Heart left ventricle (tissue), 16 donors: ENCODE data around the gene KCNIP3. TPM values are rescaled to one million over a fixed set of nuclear protein-coding genes. Genes with fewer than 3 reads are reported as not detected.

ENCODE experiments used
- ATAC-seq, 4 donors: fragments of 200-7000 bp; cut with Tn5 transposase; one replicate each; pipeline ENCODE4 v1.9.1; 2020 to 2022; ENCODE audit warnings: moderate library complexity in 4 of 4, mild to moderate bottlenecking in 3 of 4, moderate number of reproducible peaks in 1 of 4
- DNase-seq, 5 donors: peaks; one replicate each; pipeline ENCODE4 v3.0.0-alpha.2; 2020
- H3K27ac ChIP-seq, 12 donors: fragments of 200-600 bp; sonication (generic) in 4 of 12; one replicate each; pipeline versions ENCODE4 v1.5.0 to v1.8.0; 2016 to 2022; ENCODE audit warnings: mild to moderate bottlenecking in 2 of 12
- H3K27me3 ChIP-seq, 9 donors: fragments of 200-600 bp; sonication (generic) in 2 of 9; one replicate each; pipeline versions ENCODE4 v1.5.1 to v1.8.0; 2016 to 2022; ENCODE audit warnings: mild to moderate bottlenecking in 3 of 9
- H3K36me3 ChIP-seq, 9 donors: fragments of 200-600 bp; sonication (generic) in 2 of 9; one replicate each; pipeline versions ENCODE4 v1.5.0 to v1.8.0; 2018 to 2022; ENCODE audit warnings: mild to moderate bottlenecking in 2 of 9
- H3K4me1 ChIP-seq, 12 donors: fragments of 200-600 bp; sonication (generic) in 4 of 12; one replicate each; pipeline versions ENCODE4 v1.5.0 to v1.8.0; 2016 to 2022; ENCODE audit warnings: mild to moderate bottlenecking in 3 of 12
- H3K4me3 ChIP-seq, 12 donors: fragments of 200-600 bp; sonication (generic) in 4 of 12; one replicate each; pipeline versions ENCODE4 v1.5.0 to v1.8.0; 2017 to 2022; ENCODE audit warnings: mild to moderate bottlenecking in 9 of 12, moderate library complexity in 4 of 12
- H3K9me3 ChIP-seq, 12 donors: fragments of 200-600 bp; sonication (generic) in 4 of 12; one replicate each; pipeline versions ENCODE4 v1.5.0 to v1.8.0; 2016 to 2022; ENCODE audit warnings: mild to moderate bottlenecking in 1 of 12
- CTCF ChIP-seq, 12 donors: fragments of 200-600 bp; sonication (generic) in 4 of 12; IDR thresholded peaks; one replicate each; pipeline versions ENCODE4 v1.5.0 to v1.8.0; 2018 to 2022; ENCODE audit warnings: antibody characterized with exemption in 12 of 12, mild to moderate bottlenecking in 5 of 12
- POLR2A ChIP-seq, 2 donors: fragments of 450-650 bp; IDR thresholded peaks; one replicate each; pipeline ENCODE4 v1.6.1; 2017; ENCODE audit warnings: antibody characterized with exemption in 2 of 2, mild to moderate bottlenecking in 2 of 2, moderate library complexity in 2 of 2
- WGBS, 4 donors: extraction: QIAGEN DNeasy Blood & Tissue Kit in 2 of 4; methylation state at CpG; one replicate each; pipeline versions ENCODE4 v1.1.5 to v1.1.7; 2013 to 2018; 5-methylcytosine and 5-hydroxymethylcytosine counted together
- intact Hi-C, 10 donors: fragments of 100-400 bp; cut with DNase I; formaldehyde crosslinking; loops; one replicate each; pipeline versions ENCODE4 v1.11.1 to v1.14.2; 2022
- polyA plus RNA-seq, 2 donors: library from polyadenylated mRNA; stranded (reverse); fragments of 200-250 nt; gene quantifications; one replicate each; pipeline ENCODE4 v1.2.3, GENCODE V29; 2013
- total RNA-seq, 9 donors: library from RNA; depleted of rRNA in 2 of 9; stranded (reverse); fragments of >200 nt in 2 of 9; fragmentation: NEBNext Ultra II Directional in 3 of 9; extraction: Animal tissue kit (Norgen Biotek cat#: 25700) in 3 of 9; gene quantifications; one replicate each; pipeline versions ENCODE4 v1.1.0 to v1.2.4, GENCODE V29; 2016 to 2023
- donor health status: ischemic (EF 13 %, LVEDD 7.1; RV severe dilation, severe dysfunction).
- donor health status: healthy with polysubstance abuse.
- donor health status: DM: no; HTN: yes; CAD: no.
- donor health status: DM: no; HTN: no; CAD: no.
- donor health status: ischemic (EF 25% LVEDD 6.9; RV normal size, moderate dysfunction).
- donor health status: ischemic (EF 25% LVEDD 5.7; RV mildly dilated, moderate dysfunction).
- donor health status: healthy.
- donor health status: DM: yes; HTN: yes; CAD: no.
- donor health status: ischemic (EF 35%, LVEDD 5.7; RV mildly dilated, moderate dysfunction).
- donor health status: nonischemic (EF 11% LVEDD 7.7; RV severe dilation, severe dysfunction).
- donor health status: DM: yes; HTN: yes; CAD: no.
- donor health status: PGD.
- donor health status: ischemic (EF 29% LVEDD 5.4; RV normal size, mild dysfunction).
- donor health status: nonischemic (EF 23%, LVEDD 6.1; RV moderate dilation, normal function).

The KCNIP3 gene
- total and polyA plus RNA-seq, 11 donors, result 2.7 to 8.3 (median 4.0) TPM

- no peak for TF ChIP-seq POLR2A (IDR thresholded peaks at IDR 0.05)
- TF ChIP-seq CTCF (IDR thresholded peaks at IDR 0.05), result peak in 1 of 12 donors; percentile 9
- WGBS, 4 donors, result 51 to 59% (median 55%) methylated on average over 8 of the region's 8 CpGs
- no peaks in the 10 kb centered on the region for H3K27me3 ChIP-seq
- no peak overlapping the region for H3K27ac ChIP-seq
- intact Hi-C loops, result no loop called here
- H3K4me1 ChIP-seq, result peaks cover 0 to 3% (median 0%) of the 10 kb centered on the region in 12 donors
- peaks cover 0 to 12% (median 0%) of the 10 kb centered on the region in 9 donors for H3K36me3 ChIP-seq
- DNase-seq, result no peak
- ATAC-seq, result no peak
- H3K4me3 ChIP-seq, result no peak overlapping the region
- no peaks in the 10 kb centered on the region for H3K9me3 ChIP-seq
Measured at GRCh38 chr2:95379371-95379831, 82.3 kb downstream of the KCNIP3 start.

- no peak overlapping the region for H3K4me3 ChIP-seq
- no peaks in the 10 kb centered on the region for H3K9me3 ChIP-seq
- H3K27ac ChIP-seq, result no peak overlapping the region
- H3K36me3 ChIP-seq, result peaks cover 0 to 12% (median 0%) of the 10 kb centered on the region in 9 donors
- no peaks in the 10 kb centered on the region for H3K27me3 ChIP-seq
- intact Hi-C loops, result no loop called here
- TF ChIP-seq CTCF (IDR thresholded peaks at IDR 0.05), result no peak
- TF ChIP-seq POLR2A (IDR thresholded peaks at IDR 0.05), result no peak
- 87 to 91% (median 88%) methylated on average over 5 of the region's 5 CpGs for WGBS, 4 donors
- H3K4me1 ChIP-seq, result peaks cover 0 to 12% (median 2%) of the 10 kb centered on the region in 12 donors
- ATAC-seq, result no peak
- DNase-seq, result no peak
Measured at GRCh38 chr2:95380280-95380679, 83.1 kb downstream of the KCNIP3 start.

GRCh38 chr2:95380731-95381130 is 83.6 kb downstream of the KCNIP3 start:
- TF ChIP-seq CTCF (IDR thresholded peaks at IDR 0.05) (no peak), POLR2A (IDR thresholded peaks at IDR 0.05) (no peak)
- H3K9me3 ChIP-seq, result no peaks in the 10 kb centered on the region

GRCh38 chr2:95381212-95382191 is 84.4 kb downstream of the KCNIP3 start:
- no peak overlapping the region for H3K27ac ChIP-seq
- ATAC-seq, result no peak
- 86 to 92% (median 88%) methylated on average over 20 to 22 of the region's 22 CpGs for WGBS, 4 donors

More at GRCh38 chr2:95380731-95381130, 83.6 kb downstream of the KCNIP3 start:
- intact Hi-C loops, result no loop called here
- H3K27me3 ChIP-seq, result no peaks in the 10 kb centered on the region
- DNase-seq (no peak), ATAC-seq (no peak)
- peaks cover 0 to 16% (median 2%) of the 10 kb centered on the region in 12 donors for H3K4me1 ChIP-seq
- H3K36me3 ChIP-seq, result peaks cover 0 to 12% (median 0%) of the 10 kb centered on the region in 9 donors
- 91 to 95% (median 93%) methylated on average over 5 of the region's 5 CpGs for WGBS, 4 donors
- no peak overlapping the region for H3K4me3 ChIP-seq
- no peak overlapping the region for H3K27ac ChIP-seq

More at GRCh38 chr2:95381212-95382191, 84.4 kb downstream of the KCNIP3 start:
- peaks cover 0 to 21% (median 2%) of the 10 kb centered on the region in 12 donors for H3K4me1 ChIP-seq
- no peak for DNase-seq
- no peaks in the 10 kb centered on the region for H3K27me3 ChIP-seq
- TF ChIP-seq CTCF (IDR thresholded peaks at IDR 0.05), result no peak
- no peak for TF ChIP-seq POLR2A (IDR thresholded peaks at IDR 0.05)
- peaks cover 0 to 9% (median 0%) of the 10 kb centered on the region in 9 donors for H3K36me3 ChIP-seq
- H3K9me3 ChIP-seq, result no peaks in the 10 kb centered on the region
- intact Hi-C loops, result no loop called here
- no peak overlapping the region for H3K4me3 ChIP-seq
